KOPT-K1 (cell line): ENCODE measurements around the gene NGDN.

Experiments
- H3K27ac ChIP-seq: fragments of 200-600 bp; sonication (generic); 2 replicates; pipeline ENCODE4 v1.5.1; 2016; ENCODE audit warnings: antibody characterized with exemption, mild to moderate bottlenecking, low read depth, low read length; ENCODE audit not compliant: poor library complexity, severe bottlenecking
- H3K36me3 ChIP-seq: fragments of 200-600 bp; sonication (generic); 2 replicates; pipeline ENCODE4 v1.5.1; 2017; ENCODE audit warnings: antibody characterized with exemption, mild to moderate bottlenecking, low read length, moderate library complexity; ENCODE audit not compliant: insufficient read depth
- H3K9me3 ChIP-seq: fragments of 200-600 bp; sonication (generic); 2 replicates; pipeline ENCODE4 v1.5.1; 2017; ENCODE audit warnings: antibody characterized with exemption, low read length, mild to moderate bottlenecking; ENCODE audit not compliant: insufficient read depth, poor library complexity, severe bottlenecking

The NGDN gene

GRCh38 chr14:23517650-23518326, 48.3 kb downstream of the NGDN start:
- Histone ChIP-seq H3K27ac (no peak overlapping the region), H3K36me3 (no peaks in the 10 kb centered on the region), H3K9me3 (no peaks in the 10 kb centered on the region)

DNA sequence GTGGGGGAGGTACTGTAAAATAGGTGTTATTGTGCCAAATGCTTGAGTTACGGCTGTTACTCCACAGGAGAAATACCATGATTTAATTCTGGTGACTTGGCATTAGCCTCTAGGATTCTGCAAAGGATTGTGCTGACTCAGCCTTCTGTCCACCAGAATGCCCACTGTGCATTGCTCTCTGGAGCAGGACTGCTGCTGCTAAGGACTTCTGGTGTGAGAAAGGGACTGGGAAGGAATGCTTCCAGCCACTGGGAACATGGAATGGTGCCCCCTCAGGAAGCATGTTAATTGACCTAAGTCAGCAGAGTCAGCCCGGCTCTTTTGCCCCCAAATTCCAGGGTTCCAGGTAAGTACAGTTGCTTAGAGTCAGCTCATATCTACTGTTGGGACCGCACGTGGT, 49.2 kb downstream of the NGDN start:
- no peak overlapping the region for H3K27ac ChIP-seq
- no peaks in the 10 kb centered on the region for H3K36me3 ChIP-seq
- H3K9me3 ChIP-seq, result no peaks in the 10 kb centered on the region

- Histone ChIP-seq H3K9me3 (no peaks in the 10 kb centered on the region), H3K27ac (no peak overlapping the region), H3K36me3 (no peaks in the 10 kb centered on the region)
Measured at GRCh38 chr14:23520899-23521533, 51.5 kb downstream of the NGDN start.

- no peaks in the 10 kb centered on the region for H3K9me3 ChIP-seq
- no peaks in the 10 kb centered on the region for H3K36me3 ChIP-seq
- no peak overlapping the region for H3K27ac ChIP-seq
Measured at GRCh38 chr14:23521785-23522640, 52.5 kb downstream of the NGDN start.

- no peaks in the 10 kb centered on the region for H3K9me3 ChIP-seq
- H3K27ac ChIP-seq, result no peak overlapping the region
- no peaks in the 10 kb centered on the region for H3K36me3 ChIP-seq
Measured at GRCh38 chr14:23522643-23523198, 53.2 kb downstream of the NGDN start.

DNA sequence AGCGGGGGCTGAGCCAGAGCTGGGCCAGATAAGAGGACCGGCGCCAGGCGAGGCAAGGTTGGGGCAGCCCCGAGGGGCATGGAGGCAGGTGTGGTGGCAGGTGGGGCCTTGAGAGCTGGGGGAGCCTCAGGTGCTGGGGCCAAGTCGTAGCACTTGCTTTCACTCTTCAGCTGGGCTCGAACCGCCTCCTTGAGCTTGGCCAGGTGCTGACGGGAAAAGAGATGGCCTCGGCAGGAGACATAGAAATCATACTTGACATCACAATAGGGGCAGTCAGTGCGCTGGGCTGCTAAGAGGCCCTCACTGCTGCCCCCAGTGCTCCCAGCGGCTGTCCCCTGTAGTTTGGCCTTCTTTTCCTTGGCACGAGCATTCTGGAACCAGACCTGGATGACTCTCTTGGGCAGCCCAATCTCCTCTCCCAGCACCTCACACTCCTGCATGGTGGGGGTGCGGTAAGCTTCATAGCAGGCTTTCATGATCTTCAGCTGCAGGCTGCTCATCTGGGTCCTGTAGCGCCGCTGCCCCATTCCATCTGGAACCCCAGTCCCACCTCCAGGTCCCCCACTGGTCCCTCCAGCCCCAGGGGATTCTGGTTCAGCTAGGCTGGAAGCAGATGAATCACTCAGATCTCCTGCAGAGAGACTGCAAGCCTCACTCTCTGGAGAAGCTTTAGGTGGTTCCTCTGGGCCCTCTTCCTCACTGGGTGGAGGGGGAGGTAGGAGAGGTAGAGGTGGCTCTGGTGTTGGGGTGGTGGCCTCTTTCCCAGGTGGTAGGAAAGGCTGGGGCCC, 53.9 kb downstream of the NGDN start:
- H3K36me3 ChIP-seq, result no peaks in the 10 kb centered on the region
- H3K27ac ChIP-seq, result no peak overlapping the region
- H3K9me3 ChIP-seq, result no peaks in the 10 kb centered on the region

- Histone ChIP-seq H3K9me3 (no peaks in the 10 kb centered on the region), H3K27ac (no peak overlapping the region), H3K36me3 (no peaks in the 10 kb centered on the region)
Measured at GRCh38 chr14:23524954-23525353, 55.5 kb downstream of the NGDN start.

GRCh38 chr14:23525611-23526010, 56.1 kb downstream of the NGDN start:
- Histone ChIP-seq H3K9me3 (no peaks in the 10 kb centered on the region), H3K36me3 (no peaks in the 10 kb centered on the region), H3K27ac (no peak overlapping the region)
